H1 (cell line): Measurements from ENCODE around the gene COLQ. TPM values are rescaled to one million over a fixed set of nuclear protein-coding genes. Genes with fewer than 3 reads are reported as not detected.
"Not testable (repeated sequence)": the region's sequence is repeated elsewhere in the genome, so short reads cannot be mapped to it uniquely, and the experiment has no call there.

Experiments
- CTCF ChIA-PET: fragments of 300-600 bp; sonication (Branson Sonifier 250); formaldehyde crosslinking; loops from one replicate; lab custom pipeline; 2021; ENCODE audit not compliant: partially characterized antibody; lab: Charles Lee
- POLR2A ChIA-PET: fragments of 300-600 bp; sonication (Branson Sonifier 250); formaldehyde crosslinking; loops from one replicate; lab custom pipeline; 2021; ENCODE audit warnings: inconsistent platforms; ENCODE audit not compliant: partially characterized antibody; lab: Charles Lee
- DNase-seq, 2 experiments: peaks; one replicate each; pipeline versions ENCODE4 v3.0.0 to v3.0.0-alpha.2; 2010 to 2022; ENCODE audit warnings: low spot score in 2 of 2, low read depth in 1 of 2, mixed read lengths in 1 of 2
- FAIRE-seq: peaks from 2 replicates; lab custom pipeline; 2011; peaks lifted over from hg19 to GRCh38; lab: Jason Lieb, UNC
- H2AFZ ChIP-seq: 2 replicates; pipeline ENCODE4 v1.8.1; 2012; ENCODE audit warnings: low read length, inconsistent platforms
- H2AK5ac ChIP-seq: 2 replicates; pipeline ENCODE4 v1.6.1; 2013; ENCODE audit warnings: low read depth, low read length
- H2BK120ac ChIP-seq: replicated peaks from 2 replicates; pipeline ENCODE3; 2013; ENCODE audit warnings: low read depth, low read length, inconsistent platforms
- H2BK12ac ChIP-seq: 2 replicates; pipeline ENCODE4 v1.6.1; 2013; ENCODE audit warnings: low read depth, low read length
- H2BK15ac ChIP-seq: 2 replicates; pipeline ENCODE4 v1.6.1; 2013; ENCODE audit warnings: low read length
- H2BK20ac ChIP-seq: 2 replicates; pipeline ENCODE4 v1.6.1; 2013; ENCODE audit warnings: low read length
- H2BK5ac ChIP-seq: 2 replicates; pipeline ENCODE4 v1.6.1; 2013; ENCODE audit warnings: low read depth, low read length
- H3K14ac ChIP-seq: 2 replicates; pipeline ENCODE4 v1.6.1; 2013; ENCODE audit warnings: inconsistent platforms; ENCODE audit not compliant: insufficient read length
- H3K18ac ChIP-seq: 2 replicates; pipeline ENCODE4 v1.6.1; 2013; ENCODE audit warnings: low read length; ENCODE audit errors: extremely low read depth
- H3K23ac ChIP-seq: 2 replicates; pipeline ENCODE4 v1.6.1; 2013; ENCODE audit warnings: inconsistent platforms; ENCODE audit not compliant: insufficient read length
- H3K23me2 ChIP-seq: 2 replicates; pipeline ENCODE4 v1.6.1; 2013; ENCODE audit warnings: low read depth, low read length
- H3K27ac ChIP-seq: 2 replicates; pipeline ENCODE4 v1.6.1; 2011; ENCODE audit warnings: low read depth, low read length, inconsistent platforms
- H3K27me3 ChIP-seq, 4 experiments: replicated peaks in 1 of 4; 1 replicate in 1 of 4; 2 replicates in 3 of 4; pipeline versions ENCODE4 v1.6.1 to v1.8.1; 2011 to 2013; ENCODE audit warnings: low read length in 3 of 4, mild to moderate bottlenecking in 3 of 4, inconsistent platforms in 2 of 4, mixed read lengths in 2 of 4, moderate library complexity in 1 of 4; ENCODE audit not compliant: control insufficient read depth in 3 of 4, insufficient read depth in 3 of 4; ENCODE audit errors: extremely low read depth in 1 of 4
- H3K36me3 ChIP-seq, 4 experiments: 2 replicates each; pipeline versions ENCODE4 v1.6.1 to v1.8.1; 2011 to 2013; ENCODE audit warnings: mild to moderate bottlenecking in 4 of 4, low read length in 3 of 4, moderate library complexity in 2 of 4, control low read depth in 1 of 4, inconsistent platforms in 1 of 4; ENCODE audit not compliant: insufficient read depth in 4 of 4, control insufficient read depth in 2 of 4
- H3K4ac ChIP-seq: replicated peaks from 2 replicates; pipeline ENCODE3; 2013; ENCODE audit warnings: low read length, low read depth, mixed read lengths, inconsistent platforms; ENCODE audit not compliant: insufficient read length
- H3K4me1 ChIP-seq, 4 experiments: replicated peaks in 1 of 4; 1 replicate in 1 of 4; 2 replicates in 3 of 4; pipeline versions ENCODE4 v1.6.1 to v1.8.1; 2011 to 2013; ENCODE audit warnings: low read length in 3 of 4, inconsistent platforms in 2 of 4, mixed read lengths in 1 of 4; ENCODE audit not compliant: insufficient read depth in 4 of 4, control insufficient read depth in 3 of 4
- H3K4me2 ChIP-seq, 2 experiments: 2 replicates each; pipeline versions ENCODE4 v1.6.1 to v1.8.1; 2011 to 2013; ENCODE audit warnings: low read depth in 2 of 2, low read length in 2 of 2, control low read depth in 1 of 2, inconsistent platforms in 1 of 2, mild to moderate bottlenecking in 1 of 2; ENCODE audit not compliant: insufficient read depth in 1 of 2
- H3K4me3 ChIP-seq, 4 experiments: fragments of 200-600, 300-600 bp in 1 of 4; sonication (generic), shearing (Covaris generic), sonication (Bioruptor Twin) in 1 of 4; 2 replicates each; pipeline versions ENCODE4 v1.5.1 to v1.8.1; 2011 to 2016; ENCODE audit warnings: low read length in 4 of 4, low read depth in 3 of 4, control low read depth in 2 of 4, inconsistent platforms in 2 of 4, mild to moderate bottlenecking in 2 of 4, mixed read lengths in 1 of 4, moderate library complexity in 1 of 4; ENCODE audit not compliant: insufficient read depth in 2 of 4; ENCODE audit errors: extremely low read depth in 1 of 4
- H3K56ac ChIP-seq: replicated peaks from 2 replicates; pipeline ENCODE3; 2013; ENCODE audit warnings: low read depth, mild to moderate bottlenecking, mixed read lengths, low read length, inconsistent platforms; ENCODE audit not compliant: insufficient read length
- H3K79me1 ChIP-seq: 2 replicates; pipeline ENCODE4 v1.6.1; 2013; ENCODE audit warnings: low read depth, low read length, control low read depth
- H3K79me2 ChIP-seq, 2 experiments: 2 replicates each; pipeline versions ENCODE4 v1.6.1 to v1.8.1; 2012 to 2013; ENCODE audit warnings: low read length in 2 of 2, mild to moderate bottlenecking in 2 of 2, inconsistent platforms in 1 of 2; ENCODE audit not compliant: insufficient read depth in 2 of 2, control insufficient read depth in 1 of 2
- H3K9ac ChIP-seq, 4 experiments: replicated peaks in 1 of 4; 1 replicate in 1 of 4; 2 replicates in 3 of 4; pipeline versions ENCODE4 v1.6.1 to v1.8.1; 2011 to 2013; ENCODE audit warnings: low read depth in 3 of 4, low read length in 3 of 4, control low read depth in 2 of 4, mild to moderate bottlenecking in 2 of 4, moderate library complexity in 2 of 4, inconsistent platforms in 1 of 4; ENCODE audit errors: extremely low read depth in 1 of 4
- H3K9me3 ChIP-seq, 2 experiments: 2 replicates each; pipeline versions ENCODE4 v1.6.1 to v1.8.1; 2012 to 2013; ENCODE audit warnings: mild to moderate bottlenecking in 2 of 2, moderate library complexity in 2 of 2, control low read depth in 1 of 2, inconsistent platforms in 1 of 2, low read depth in 1 of 2, low read length in 1 of 2, mixed read lengths in 1 of 2; ENCODE audit not compliant: insufficient read depth in 2 of 2
- H4K20me1 ChIP-seq, 2 experiments: replicated peaks in 1 of 2; 2 replicates each; pipeline versions ENCODE3 to v1.8.1; 2011 to 2013; ENCODE audit warnings: inconsistent platforms in 2 of 2, low read length in 2 of 2, mild to moderate bottlenecking in 1 of 2; ENCODE audit not compliant: insufficient read depth in 2 of 2, control insufficient read depth in 1 of 2
- H4K5ac ChIP-seq: 2 replicates; pipeline ENCODE4 v1.6.1; 2013; ENCODE audit warnings: low read length, low read depth, mixed read lengths, inconsistent platforms; ENCODE audit not compliant: insufficient read length
- H4K8ac ChIP-seq: 2 replicates; pipeline ENCODE4 v1.8.0; 2013; ENCODE audit warnings: mild to moderate bottlenecking, moderate library complexity, low read length, inconsistent platforms; ENCODE audit not compliant: insufficient read depth; ENCODE audit errors: extremely low read depth
- H4K91ac ChIP-seq: replicated peaks from 2 replicates; pipeline ENCODE3; 2013; ENCODE audit warnings: low read length, mixed read lengths, inconsistent platforms; ENCODE audit not compliant: insufficient read length
- BACH1 ChIP-seq: IDR thresholded peaks from 2 replicates; pipeline ENCODE4 v1.6.1; 2012; ENCODE audit warnings: low read length, improper control_type of control experiment
- KDM4A ChIP-seq: IDR thresholded peaks from one replicate; pipeline ENCODE4 v1.7.1; 2012; ENCODE audit warnings: low read depth, mild to moderate bottlenecking, moderate library complexity, low read length, inconsistent platforms; ENCODE audit not compliant: severe bottlenecking
- WGBS, 2 experiments: shearing (Covaris generic) in 1 of 2; methylation state at CpG; one replicate each; pipeline versions ENCODE4 v1.1.6 to v1.1.7; 2013 to 2015; ENCODE audit warnings: low lambda C conversion rate in 2 of 2, mixed read lengths in 2 of 2, inconsistent platforms in 1 of 2, low coverage in 1 of 2, missing lambda C conversion rate in 1 of 2; ENCODE audit not compliant: insufficient replicate concordance in 2 of 2, insufficient coverage in 1 of 2, insufficient read length in 1 of 2; ENCODE audit errors: extremely low coverage in 1 of 2, missing lambda C conversion rate in 1 of 2; 5-methylcytosine and 5-hydroxymethylcytosine counted together
- polyA plus RNA-seq, 7 experiments: library from polyadenylated mRNA; depleted of rRNA in 3 of 7; stranded (reverse) in 5 of 7; unstranded in 2 of 7; fragments of >200 nt in 5 of 7; fragments of 200-250 nt in 2 of 7; gene quantifications; 1 replicate in 5 of 7; 2 replicates in 1 of 7; 4 replicates in 1 of 7; pipeline versions ENCODE4 v1.2.1 to v1.2.3, GENCODE V29; 2011 to 2013; ENCODE audit warnings: missing spikeins in 2 of 7, mixed read lengths in 2 of 7
- total RNA-seq: library from RNA; stranded (reverse); fragmentation: NEBNext Ultra II Directional; extraction: Animal tissue kit (Norgen Biotek cat#: 25700); gene quantifications from 2 replicates; pipeline ENCODE4 v1.2.1, GENCODE V29; 2021

The COLQ gene
- total and polyA plus RNA-seq, 2 of the 8 experiments (the other 6 are each of a cell fraction or from before 2014, with no cell fraction given), result 1.5 to 1.9 TPM

GRCh38 chr3:15486020-15486419 lies 35.5 kb downstream of the COLQ start:
- Histone ChIP-seq H2BK20ac (no peak overlapping the region), H3K27me3 (no peaks in the 10 kb centered on the region), H3K27ac (no peak overlapping the region), H2BK15ac (no peak overlapping the region), H4K91ac (no peak overlapping the region), H3K4me3 (no peak overlapping the region), H3K79me1 (no peaks in the 10 kb centered on the region), H3K79me2 (no peaks in the 10 kb centered on the region), H3K56ac (no peak overlapping the region), H2BK120ac (no peak overlapping the region), H3K4ac (no peak overlapping the region), H3K18ac (no peak overlapping the region), H3K9me3 (no peaks in the 10 kb centered on the region), H4K20me1 (no peaks in the 10 kb centered on the region), H3K14ac (no peak overlapping the region), H2BK12ac (no peak overlapping the region), H3K4me1 (no peaks in the 10 kb centered on the region), H3K9ac (no peak overlapping the region), H3K23ac (no peak overlapping the region), H3K23me2 (no peaks in the 10 kb centered on the region), H2BK5ac (no peak overlapping the region), H3K36me3 (no peaks in the 10 kb centered on the region), H4K8ac (no peak overlapping the region)
- FAIRE-seq, result no peak
- CTCF ChIA-PET, result interaction anchor here (1.0 kb wide), 1 partner anchor 35 kb away, joined by 4 read pairs; the partner anchor contains the start of gene COLQ
- TF ChIP-seq KDM4A, result no peak
- no peak for TF ChIP-seq BACH1
- TF ChIP-seq, all 59 proteins: peak for 0
- Histone ChIP-seq H2AFZ (no peak overlapping the region), H2AK5ac (no peak overlapping the region), H4K5ac (no peak overlapping the region), H3K4me2 (no peak overlapping the region)
- POLR2A ChIA-PET, result no interaction called here
- WGBS, 2 experiments, result 100% methylated on average over 2 of the region's 2 CpGs; no CpG with 5 or more reads in 1 of the 2 experiments
- no peak for DNase-seq

GRCh38 chr3:15484551-15484950 lies 37.0 kb downstream of the COLQ start:
- H2AFZ ChIP-seq, H2BK20ac ChIP-seq, H2BK5ac ChIP-seq, FAIRE-seq, H3K27ac ChIP-seq, H3K79me2 ChIP-seq, H3K18ac ChIP-seq, H3K4me1 ChIP-seq, H3K4me3 ChIP-seq, H3K4me2 ChIP-seq, H4K91ac ChIP-seq, H3K36me3 ChIP-seq, H3K9ac ChIP-seq, H3K56ac ChIP-seq, H3K14ac ChIP-seq, H3K79me1 ChIP-seq, H2BK15ac ChIP-seq, CTCF ChIA-PET, H2BK12ac ChIP-seq, H3K23ac ChIP-seq, H4K5ac ChIP-seq, H3K27me3 ChIP-seq, H3K23me2 ChIP-seq, H2BK120ac ChIP-seq, H4K20me1 ChIP-seq, H3K9me3 ChIP-seq, H4K8ac ChIP-seq, DNase-seq, H2AK5ac ChIP-seq, POLR2A ChIA-PET, H3K4ac ChIP-seq: not testable (repeated sequence)
- 86% methylated on average over 6 of the region's 6 CpGs; no CpG with 5 or more reads in 1 of the 2 experiments for WGBS, 2 experiments
